NCI-H1694 (cell line): Measurements from ENCODE around the gene XPNPEP2.

Experiments used
- DNase-seq: peaks from one replicate; lab custom pipeline; 2025; lab: John Stamatoyannopoulos, UW

Gene XPNPEP2

DNA sequence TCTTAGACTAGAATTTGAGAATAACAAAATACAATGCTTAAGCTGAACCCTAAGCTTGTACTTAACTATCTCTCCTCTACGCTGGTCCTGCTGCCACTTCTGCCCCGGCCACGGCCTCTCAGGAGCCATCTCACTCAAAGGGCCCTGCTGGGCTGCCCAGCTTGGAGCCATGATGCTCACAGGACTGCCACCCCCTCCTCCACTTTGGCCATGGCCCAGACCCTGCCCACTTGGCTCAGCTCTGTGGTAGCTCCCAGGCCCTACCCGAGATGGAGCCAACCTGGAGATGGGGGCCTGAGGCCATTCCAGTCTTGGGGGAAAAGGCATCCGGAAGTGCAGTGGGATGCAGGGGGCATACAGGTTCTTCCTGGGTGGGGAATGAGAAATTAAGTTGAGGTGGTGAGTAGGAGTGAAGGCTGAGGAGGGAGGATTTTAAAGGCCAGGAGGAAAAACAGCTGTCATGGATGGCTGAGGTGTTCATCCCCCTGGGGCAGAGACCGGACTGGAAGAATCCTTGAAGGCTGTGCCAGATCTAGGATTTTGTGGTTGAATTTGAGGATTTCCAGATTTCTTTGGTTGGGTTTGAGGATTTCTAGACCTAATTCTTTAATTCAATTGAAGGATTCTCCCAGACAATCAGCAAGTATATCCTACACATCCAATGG is 41.8 kb downstream of the XPNPEP2 start:
- DNase-seq = no peak

DNA sequence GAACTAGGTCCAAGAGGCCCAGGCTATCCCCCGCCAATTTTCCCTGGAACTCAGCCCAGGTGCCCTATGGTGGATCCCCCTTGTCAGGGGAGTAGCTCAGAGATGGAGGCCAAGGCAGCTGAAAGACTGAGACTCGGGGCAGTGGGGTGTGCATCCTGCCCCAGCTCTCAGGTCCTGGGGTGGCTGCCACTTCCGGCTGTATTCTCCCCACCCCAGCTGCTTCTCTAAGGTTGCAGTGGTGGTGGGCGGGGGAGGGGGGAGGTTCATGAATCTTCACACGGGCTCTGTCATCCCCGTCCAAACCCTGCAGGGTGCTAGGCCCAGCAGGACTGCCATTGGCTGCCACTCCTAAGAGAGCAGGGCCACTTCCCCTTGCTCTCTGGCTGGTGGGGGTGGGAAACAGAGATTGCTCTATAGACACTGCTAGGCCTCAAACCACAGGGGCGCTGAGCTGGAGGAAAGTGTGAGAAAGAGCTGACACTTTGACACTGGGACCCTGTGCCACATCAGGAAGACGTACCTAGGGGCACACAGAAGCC is 42.4 kb downstream of the XPNPEP2 start:
- DNase-seq = no peak

DNA sequence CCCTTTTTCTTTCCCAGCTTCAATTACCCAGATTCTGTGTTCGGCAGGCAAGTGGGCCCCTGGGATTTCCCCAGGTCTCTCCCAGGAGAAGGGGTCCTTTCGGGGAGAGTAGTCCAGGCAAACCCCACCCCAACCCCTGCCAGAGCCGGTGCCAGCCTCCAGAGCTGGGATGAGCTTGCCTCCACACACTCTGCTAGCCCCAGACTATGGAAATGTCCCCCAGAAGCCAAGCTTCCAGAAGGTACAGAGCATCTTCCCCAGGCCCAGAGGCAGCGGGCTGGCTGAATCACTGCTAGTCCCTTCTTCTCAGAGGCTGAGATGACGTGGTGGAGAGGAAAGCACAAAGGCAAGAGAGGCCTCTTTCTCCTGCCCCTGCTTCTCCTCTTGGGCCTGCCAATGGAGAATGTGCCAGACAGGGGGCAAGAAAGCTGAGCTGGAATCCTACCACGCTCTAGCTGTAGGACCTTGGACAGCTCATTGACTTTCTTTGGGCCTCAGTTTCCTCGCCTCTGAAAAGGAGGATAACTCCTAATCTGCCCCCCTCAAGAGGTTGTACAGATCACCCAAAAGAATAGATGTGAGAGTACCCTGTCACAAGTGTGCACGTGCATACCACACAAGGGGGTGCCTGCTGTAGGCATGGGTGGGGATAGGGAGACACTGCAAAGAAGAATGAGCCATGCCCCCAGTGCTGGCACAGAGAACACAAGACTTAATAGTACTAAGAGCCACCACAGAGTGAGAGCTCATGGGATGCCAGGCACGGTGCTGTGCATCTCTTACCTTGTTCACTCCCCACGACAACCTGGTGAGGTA is 43.1 kb downstream of the XPNPEP2 start:
- DNase-seq = no peak

DNA sequence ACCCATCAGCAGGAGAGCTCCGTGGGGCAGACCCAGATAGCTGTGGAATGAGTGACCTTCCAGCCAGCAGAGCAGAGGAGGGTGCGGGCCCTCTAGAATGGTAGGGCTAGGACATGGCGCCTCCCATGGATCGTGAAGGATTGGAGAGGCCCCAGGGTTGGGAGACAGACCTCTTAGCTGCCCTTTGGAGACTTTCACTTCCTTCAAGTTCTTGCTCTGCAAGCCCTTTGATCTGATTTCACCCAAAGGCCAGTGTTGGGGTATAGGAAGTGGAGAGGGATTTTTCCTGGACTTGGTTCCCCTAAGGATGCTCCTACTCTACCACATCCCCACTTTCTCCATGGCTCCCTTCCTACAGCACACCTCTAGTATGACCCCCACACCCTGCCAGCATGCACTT is 43.9 kb downstream of the XPNPEP2 start:
- no peak for DNase-seq

DNA sequence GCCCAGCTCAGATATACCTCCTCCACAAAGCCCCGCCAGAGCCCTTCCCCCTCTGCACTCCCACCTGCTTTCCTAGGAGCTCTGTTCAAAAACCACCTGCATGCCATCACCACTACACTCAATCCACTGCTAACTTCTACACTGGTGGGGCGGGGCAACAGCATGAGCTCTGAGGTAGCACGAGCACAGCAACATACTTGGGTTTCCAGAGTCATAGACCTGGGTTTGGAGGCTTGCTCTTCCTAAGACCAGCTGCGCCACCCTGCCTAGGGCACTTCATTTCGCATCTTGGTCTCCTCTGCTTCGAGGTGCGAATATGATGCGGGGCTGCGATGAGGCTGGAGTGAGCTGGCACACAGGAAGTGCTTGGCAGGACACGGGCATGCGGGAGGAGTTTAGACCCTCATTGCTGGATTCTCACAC is 44.5 kb downstream of the XPNPEP2 start:
- no peak for DNase-seq

DNA sequence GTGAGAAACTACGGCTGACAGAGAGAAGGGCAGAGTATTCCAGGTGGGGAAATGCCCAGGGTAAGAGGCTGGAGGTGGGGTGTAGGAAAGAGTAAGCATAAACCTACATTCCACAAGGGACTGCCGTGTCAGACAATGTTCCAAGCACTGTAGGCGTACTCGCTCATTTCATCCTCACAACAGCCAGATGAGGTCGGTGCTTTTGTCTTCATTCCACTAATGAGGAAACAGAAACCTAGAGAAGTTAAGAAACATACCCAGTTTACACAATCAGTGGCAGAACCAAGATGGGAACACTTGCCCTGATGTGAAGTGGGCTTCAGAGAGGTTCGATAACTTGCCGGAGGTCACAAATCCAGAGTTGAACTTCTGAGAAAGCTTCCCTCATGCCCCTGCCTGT is 45.6 kb downstream of the XPNPEP2 start:
- DNase-seq = no peak

DNA sequence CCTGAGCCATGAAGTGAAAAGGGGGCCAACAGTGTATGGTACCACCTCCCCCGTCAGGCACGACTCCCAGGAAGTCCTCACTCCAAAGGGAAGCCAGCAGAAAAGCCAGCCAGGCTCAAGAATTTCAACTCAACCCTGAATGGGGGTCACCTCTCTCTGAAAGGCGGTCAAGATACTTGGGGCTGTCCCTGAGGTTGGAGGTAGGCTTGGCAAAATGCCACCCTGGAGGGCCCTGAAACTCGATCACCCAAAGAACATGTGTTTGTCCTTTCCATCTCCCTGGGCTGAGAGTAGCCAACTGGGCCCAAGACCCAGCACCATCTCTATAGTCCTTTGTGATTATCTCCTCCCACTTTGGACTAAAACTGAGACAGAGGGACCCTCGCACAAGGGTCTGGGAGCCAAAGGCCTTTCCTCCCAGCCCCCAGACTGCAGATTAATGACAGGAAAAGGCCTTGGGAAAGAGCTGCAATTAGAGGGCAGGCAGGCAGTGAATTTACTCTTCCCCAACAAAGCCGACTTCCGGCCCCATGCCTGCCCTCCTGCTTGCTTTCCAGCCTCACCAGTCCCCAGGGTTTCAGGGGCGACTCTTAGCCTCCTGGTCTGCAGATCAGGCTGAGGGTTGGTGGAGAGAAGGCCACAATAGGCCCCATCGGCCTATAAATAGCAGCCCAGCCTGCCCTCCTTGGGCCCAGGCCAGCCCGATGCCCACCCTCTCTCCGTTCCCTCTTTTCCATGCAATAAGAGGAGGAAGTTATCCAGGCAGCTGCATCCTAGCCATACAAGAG is 46.6 kb downstream of the XPNPEP2 start:
- DNase-seq = no peak

DNA sequence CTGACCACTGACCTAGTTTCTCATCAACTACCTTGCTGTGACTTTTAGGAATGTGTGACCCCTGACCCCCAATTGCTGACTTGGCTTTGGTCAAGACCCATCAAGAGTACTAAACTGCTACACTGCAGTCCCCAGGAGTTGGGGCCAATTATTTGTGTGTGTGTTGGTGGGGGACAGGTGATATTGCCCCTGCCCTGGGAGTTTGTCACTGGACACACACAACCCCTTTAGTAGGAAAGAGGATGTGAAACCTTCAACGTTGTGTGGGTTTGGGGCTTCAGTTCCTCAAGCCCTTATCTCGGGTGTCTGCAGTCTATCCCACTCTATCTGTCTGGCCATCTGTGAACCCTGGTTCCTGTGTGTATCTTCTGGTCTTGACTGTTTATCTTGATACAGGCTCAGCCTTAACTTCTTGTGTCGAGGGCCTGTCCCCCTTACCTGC is 47.5 kb downstream of the XPNPEP2 start:
- DNase-seq = no peak

DNA sequence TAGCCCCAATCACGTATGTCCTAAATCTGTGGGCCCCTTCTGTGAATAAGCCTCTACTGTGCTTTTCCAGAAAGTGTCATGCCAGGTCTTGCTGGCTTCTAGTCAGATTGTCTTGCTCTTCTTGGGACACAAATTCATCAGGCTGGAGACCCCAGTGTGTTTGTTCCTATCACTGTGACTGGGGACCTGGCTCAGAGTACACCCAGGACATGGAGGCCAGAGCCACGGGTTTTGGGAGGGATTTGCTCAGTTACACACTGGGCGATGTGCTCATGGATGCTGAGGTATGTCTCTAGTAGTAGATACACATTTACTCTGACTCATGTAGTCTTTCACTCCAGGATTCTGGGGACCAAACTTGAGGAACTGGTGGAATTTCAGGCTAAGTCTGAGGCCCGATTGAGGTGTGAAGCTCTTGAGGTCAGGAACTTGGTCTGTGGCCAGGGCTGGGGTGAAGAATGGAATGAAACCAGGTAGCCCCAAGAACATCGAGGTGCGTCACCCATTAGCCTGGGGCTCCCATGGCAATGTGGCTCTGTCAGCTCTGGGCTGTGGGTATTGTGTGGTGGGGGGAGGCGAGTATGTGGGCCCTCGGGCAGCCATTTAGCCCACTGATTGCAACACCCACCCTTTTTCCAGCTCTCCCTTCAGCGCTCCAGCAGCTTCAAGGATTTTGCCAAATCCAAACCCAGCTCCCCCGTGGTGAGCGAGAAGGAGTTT is 48.7 kb downstream of the XPNPEP2 start:
- no peak for DNase-seq

DNA sequence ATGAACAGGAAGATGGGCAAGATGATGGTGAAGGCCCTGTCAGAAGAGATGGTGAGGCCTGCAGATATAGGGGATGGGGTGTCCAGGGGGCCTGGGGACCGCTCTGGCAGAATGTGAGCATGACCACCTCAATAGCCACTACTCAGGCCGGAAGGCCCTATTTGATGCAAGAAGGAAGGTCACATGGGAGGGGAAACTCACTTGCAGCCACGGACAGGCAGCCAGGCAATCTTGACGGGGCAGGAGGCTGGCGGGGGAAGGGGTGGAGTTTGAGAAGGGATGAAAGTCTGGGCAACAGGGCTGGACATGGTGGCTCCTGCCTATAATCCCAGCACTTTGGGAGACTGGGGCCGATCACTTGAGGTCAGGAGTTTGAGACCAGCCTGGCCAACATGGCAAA is 49.7 kb downstream of the XPNPEP2 start:
- no peak for DNase-seq

DNA sequence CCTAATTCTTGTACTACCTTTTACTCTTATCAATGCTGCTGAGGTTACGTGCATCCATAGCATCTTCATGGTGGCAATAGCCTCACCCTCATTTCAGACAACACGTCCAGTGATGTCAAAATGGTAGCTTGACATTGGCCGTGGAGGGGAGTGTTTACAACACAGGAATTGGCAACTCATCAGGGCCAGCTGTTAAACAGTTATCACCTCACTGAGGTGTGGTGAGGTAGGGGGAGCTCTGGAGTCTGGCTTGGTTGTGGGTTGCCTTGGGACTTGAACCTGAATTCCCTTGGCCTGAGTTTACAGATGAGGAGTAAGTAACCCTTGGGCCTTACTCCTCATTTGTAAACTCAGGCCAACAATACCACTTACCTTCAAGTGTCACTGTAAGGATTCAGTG is 51.4 kb downstream of the XPNPEP2 start:
- DNase-seq = no peak

DNA sequence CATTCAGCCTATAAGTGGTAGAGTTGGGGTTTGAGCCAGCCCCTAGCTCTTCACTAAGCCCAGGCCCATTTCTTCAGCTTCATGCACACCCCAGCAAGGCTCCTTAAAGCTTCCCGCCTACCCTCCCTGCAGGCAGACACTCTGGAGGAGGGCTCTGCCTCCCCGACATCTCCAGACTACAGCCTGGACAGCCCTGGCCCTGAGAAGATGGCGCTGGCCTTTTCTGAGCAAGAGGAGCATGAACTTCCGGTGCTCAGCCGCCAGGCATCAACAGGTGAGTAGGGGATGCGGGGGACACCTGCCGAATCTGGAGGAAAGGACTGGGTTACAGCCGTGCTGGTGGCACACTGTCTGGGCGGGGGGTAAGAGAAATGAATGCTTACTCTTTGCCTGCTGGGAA is 52.0 kb downstream of the XPNPEP2 start:
- no peak for DNase-seq

DNA sequence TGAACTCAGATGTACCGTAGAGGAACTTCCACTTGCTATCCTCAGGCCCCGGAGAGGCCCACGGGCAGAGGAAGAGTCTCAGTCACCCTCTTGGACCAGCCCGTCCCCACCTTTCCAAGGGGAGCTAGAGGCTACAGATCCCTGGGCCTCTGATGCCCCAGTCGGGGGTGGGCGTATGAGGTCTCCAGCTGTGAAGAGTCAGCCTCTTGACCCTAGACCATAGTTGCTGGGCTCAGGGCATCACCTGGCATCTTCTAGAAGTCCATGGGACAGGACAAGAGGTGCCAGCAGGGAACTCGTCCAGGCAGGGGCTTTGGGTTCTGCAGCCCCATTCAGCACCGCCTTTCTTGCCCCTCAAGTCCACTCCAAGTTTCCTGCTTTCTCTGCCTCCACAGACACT is 52.6 kb downstream of the XPNPEP2 start:
- no peak for DNase-seq

DNA sequence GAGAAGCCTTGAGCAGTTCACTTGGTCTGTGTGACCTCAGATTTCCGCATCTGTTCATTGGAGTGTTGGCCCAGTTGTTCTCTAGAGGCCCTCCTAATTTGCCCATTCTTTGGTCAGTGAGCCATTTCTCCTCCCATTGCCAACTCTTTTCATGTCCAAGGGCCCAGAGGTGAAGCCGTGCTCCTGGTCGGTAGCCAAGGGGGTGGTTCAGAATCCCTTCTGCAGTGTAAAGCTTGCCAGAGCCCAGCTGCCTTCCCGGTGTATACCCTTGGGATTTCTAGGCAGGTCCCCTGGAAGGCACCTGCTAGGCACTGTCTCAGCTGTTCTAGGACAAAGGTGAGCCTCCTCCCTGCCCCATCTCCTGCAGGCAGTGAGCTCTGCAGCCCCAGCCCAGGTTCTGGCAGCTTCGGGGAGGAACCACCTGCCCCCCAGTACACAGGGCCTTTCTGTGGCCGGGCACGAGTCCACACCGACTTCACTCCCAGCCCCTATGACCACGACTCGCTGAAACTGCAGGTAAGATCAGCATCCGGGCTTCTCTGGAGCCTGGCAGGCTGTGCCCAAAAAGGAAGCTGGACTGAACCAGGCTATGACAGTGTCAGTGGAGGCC is 53.3 kb downstream of the XPNPEP2 start:
- no peak for DNase-seq

DNA sequence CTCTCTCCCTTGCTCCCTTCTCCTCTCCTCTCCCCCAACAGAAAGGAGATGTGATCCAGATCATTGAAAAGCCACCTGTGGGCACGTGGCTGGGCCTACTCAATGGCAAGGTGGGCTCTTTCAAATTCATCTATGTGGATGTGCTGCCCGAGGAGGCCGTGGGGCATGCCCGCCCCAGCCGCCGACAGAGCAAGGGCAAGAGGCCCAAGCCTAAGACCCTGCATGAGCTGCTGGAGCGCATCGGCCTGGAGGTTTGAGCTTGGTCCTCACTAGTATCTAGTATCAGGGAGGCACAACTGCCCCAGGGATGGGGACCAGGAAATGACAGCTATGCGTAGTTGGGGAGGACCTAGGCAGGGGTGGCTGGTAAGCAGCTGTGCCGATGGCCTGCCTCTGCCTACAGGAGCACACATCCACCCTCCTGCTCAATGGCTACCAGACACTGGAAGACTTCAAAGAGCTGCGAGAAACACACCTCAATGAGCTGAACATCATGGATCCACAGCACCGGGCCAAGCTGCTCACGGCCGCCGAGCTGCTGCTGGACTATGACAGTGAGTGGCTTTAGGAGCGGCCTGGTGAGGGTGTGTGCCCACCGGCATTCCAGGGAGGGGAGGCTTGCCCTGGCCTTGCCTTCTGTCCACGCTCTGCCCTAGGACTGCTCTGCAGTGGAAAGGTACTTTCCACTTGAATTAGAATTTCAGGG is 54.0 kb downstream of the XPNPEP2 start:
- no peak for DNase-seq

DNA sequence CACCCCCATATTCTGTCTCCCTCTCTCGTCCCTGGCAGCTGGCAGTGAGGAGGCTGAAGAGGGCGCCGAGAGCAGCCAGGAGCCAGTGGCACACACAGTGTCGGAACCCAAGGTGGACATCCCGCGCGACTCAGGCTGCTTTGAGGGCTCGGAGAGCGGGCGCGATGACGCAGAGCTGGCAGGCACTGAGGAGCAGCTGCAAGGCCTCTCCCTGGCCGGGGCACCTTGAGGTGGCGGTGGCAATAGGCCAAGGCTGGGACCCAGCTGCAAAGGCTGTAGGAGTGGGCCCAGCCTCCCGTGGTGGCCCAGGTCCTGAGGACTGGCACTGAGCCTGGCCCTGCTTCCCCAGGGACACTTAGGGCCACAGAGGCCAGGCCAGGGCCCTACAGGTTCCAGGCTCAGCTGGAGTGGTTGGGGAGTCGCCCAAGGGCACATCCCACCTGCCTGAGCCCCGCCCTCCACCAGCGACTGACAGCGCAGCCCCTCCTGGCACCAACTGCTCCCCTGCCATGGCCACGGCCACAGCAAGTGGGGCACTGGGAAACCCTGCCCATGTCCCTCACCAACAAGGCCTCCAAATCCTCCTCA is 54.9 kb downstream of the XPNPEP2 start:
- DNase-seq = no peak

DNA sequence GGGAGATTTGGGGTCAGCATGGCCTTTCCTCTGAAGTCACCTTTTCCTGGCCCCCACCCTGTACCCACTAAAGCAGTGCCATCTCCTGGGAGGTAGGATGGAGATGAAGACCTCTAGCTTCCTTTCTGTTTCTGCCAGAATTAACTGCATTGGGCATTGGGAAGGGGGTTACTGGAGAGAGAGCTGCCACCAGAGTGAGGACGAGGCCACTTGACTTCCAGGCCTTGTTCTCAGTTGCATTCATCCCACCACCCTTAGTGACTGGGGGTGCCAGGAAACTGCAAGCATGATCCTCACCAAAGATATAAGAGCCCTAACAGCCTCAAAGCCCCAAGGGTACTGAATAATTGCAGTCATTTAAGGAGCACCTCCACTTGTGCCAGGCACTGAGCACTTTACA is 56.8 kb downstream of the XPNPEP2 start:
- no peak for DNase-seq

DNA sequence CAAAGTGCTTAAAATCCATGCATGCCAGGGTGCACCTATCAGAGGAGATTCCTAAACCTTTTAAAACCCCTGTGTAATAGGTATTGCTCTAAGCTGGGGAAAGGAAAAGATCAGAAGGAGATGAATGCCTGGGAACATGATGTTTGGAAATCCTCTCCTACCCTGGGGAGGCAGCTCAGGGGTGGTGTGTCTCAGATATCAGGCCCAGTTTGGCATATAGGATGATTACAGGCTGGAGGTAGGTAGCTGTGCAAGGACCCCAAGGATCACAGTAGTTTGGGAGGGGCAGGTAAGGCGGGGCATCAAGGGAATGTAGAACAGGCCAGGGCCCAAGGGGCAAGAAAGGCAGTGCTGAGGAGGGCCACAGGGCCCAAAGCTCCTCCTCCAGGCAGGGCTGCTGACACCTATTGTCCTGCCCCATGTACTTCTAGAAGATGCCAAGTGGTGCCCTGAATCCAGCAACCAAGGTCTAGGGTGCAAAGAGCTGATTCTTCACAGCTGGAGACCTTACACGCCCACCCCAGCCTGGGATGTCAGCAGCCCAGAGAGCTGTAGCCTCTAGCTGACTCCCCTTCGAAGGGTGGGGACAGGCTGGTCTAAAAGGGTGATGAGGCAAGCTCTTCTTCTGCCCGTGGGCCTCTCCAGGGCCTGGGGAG is 58.6 kb downstream of the XPNPEP2 start:
- no peak for DNase-seq

DNA sequence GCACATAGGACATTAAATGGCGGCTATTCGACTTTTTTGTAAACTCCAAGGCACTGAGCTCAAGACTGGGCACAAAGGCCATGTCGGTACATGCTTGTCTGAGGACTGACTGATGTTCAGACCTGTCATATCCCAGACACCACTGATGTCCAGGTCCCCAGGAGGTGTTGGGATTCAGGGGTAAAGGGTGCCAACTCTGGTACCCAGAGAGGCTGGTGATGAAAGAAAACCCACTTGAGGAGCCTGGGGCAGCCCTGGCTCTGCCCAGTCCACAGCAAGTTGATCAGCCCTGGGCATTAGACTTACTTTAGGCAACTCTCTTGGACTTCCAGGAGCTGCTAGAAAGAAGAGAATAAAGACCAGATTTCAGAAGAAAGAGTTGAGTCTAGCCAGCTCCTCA is 59.7 kb downstream of the XPNPEP2 start:
- DNase-seq = no peak

DNA sequence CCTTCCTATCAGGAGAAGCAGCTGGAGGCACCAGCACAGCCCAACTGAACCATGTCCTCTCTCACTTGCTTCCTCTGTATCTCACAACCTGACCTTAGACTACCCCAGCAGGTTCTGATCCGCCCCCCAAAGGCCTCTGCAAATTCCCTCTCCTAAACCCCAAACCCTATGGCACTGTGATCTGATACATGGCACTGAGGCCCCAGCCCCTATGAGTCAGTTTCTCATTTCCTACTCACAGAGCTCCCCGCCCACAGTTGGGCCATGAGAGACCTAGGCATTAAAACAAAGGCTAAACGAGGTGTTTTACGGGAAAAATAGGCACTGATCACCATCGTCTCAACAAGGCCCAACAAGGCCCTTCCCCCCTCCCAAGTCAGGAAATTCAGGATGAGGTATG is 60.1 kb downstream of the XPNPEP2 start:
- no peak for DNase-seq
